Aorta (tissue), 5 donors: ENCODE data around the gene FARP1. TPM values are rescaled to one million over a fixed set of nuclear protein-coding genes. Genes with fewer than 3 reads are reported as not detected.

Experiments used
- ATAC-seq: fragments of 200-7000 bp; cut with Tn5 transposase; one replicate; pipeline ENCODE4 v1.9.1; 2022; ENCODE audit warnings: moderate library complexity; ENCODE audit not compliant: low FRiP score
- DNase-seq, 2 donors: peaks; one replicate each; pipeline ENCODE4 v3.0.0-alpha.2; 2020
- H3K27ac ChIP-seq, 2 donors: one replicate each; pipeline ENCODE4 v1.5.1; 2013; ENCODE audit warnings: low read length in 2 of 2, mild to moderate bottlenecking in 2 of 2, moderate library complexity in 2 of 2, control low read depth in 1 of 2, inconsistent platforms in 1 of 2, low read depth in 1 of 2
- H3K27me3 ChIP-seq, 2 donors: one replicate each; pipeline ENCODE4 v1.6.1; 2013; ENCODE audit warnings: control low read depth in 1 of 2, low read length in 1 of 2, mild to moderate bottlenecking in 1 of 2, moderate library complexity in 1 of 2; ENCODE audit not compliant: insufficient read depth in 2 of 2, control insufficient read depth in 1 of 2
- H3K36me3 ChIP-seq, 2 donors: one replicate each; pipeline ENCODE4 v1.6.1; 2013; ENCODE audit warnings: control low read depth in 1 of 2, low read length in 1 of 2, mild to moderate bottlenecking in 1 of 2; ENCODE audit not compliant: insufficient read depth in 2 of 2, control insufficient read depth in 1 of 2
- H3K4me1 ChIP-seq, 2 donors: one replicate each; pipeline ENCODE4 v1.6.1; 2013; ENCODE audit warnings: low read length in 2 of 2, control low read depth in 1 of 2, mild to moderate bottlenecking in 1 of 2, moderate library complexity in 1 of 2; ENCODE audit not compliant: insufficient read depth in 2 of 2, control insufficient read depth in 1 of 2
- H3K4me3 ChIP-seq, 2 donors: one replicate each; pipeline ENCODE4 v1.5.1; 2013; ENCODE audit warnings: low read length in 2 of 2, control low read depth in 1 of 2, mild to moderate bottlenecking in 1 of 2
- H3K9me3 ChIP-seq: one replicate; pipeline ENCODE4 v1.6.1; 2013; ENCODE audit warnings: mild to moderate bottlenecking, low read length; ENCODE audit not compliant: control insufficient read depth
- WGBS, 2 donors: extraction: QIAGEN DNeasy Blood & Tissue Kit; methylation state at CpG; one replicate each; pipeline ENCODE4 v1.1.7; 2013; 5-methylcytosine and 5-hydroxymethylcytosine counted together
- intact Hi-C, 2 donors: fragments of 100-400 bp; cut with DNase I; formaldehyde crosslinking; loops; one replicate each; pipeline versions ENCODE4 v1.14.2 to v1.15.0; 2022
- polyA plus RNA-seq, 2 donors: library from polyadenylated mRNA; stranded (reverse); fragments of 200-250 nt; gene quantifications; one replicate each; pipeline ENCODE4 v1.2.3, GENCODE V29; 2013
- total RNA-seq, 2 donors: library from RNA; stranded (reverse); fragmentation: NEBNext Ultra II Directional; extraction: Animal tissue kit (Norgen Biotek cat#: 25700); gene quantifications; one replicate each; pipeline ENCODE4 v1.2.1, GENCODE V29; 2021
- donor health status: healthy with polysubstance abuse.
- donor health status: Bipolar disorder and iron deficiency.
- donor health status: DM: no; HTN: no; CAD: no.
- donor health status: DM: no; HTN: no; CAD: no.
- donor health status: DM: yes; HTN: yes; CAD: no.

The FARP1 gene
- total and polyA plus RNA-seq, 4 donors: 3.3 to 41.7 (median 23.7) TPM

DNA sequence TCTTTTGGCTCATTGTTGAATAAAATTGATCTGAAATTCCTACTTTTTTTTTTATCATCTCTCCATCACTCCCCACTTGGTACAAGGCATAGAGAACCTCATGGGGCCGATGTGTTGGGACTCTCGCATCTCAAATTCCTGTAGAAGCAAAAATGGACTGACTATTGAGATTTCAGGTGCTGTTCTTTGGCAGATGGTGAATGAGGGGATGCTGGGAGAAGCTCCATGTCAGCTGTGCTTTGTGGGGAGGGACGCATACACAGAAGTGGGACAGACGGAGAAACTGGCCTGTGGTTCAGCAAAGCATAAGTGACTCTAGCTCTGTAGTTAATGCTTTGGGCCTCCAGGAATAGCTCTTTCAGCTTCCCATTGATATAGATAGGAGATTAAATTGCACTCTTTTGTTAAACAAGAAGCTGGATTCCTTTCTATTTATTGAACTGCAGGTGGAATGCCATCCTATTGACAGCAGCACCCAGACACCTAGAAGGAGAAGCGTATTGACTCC, 228.7 kb downstream of the FARP1 start:
- no peak overlapping the region for H3K4me3 ChIP-seq
- 68 to 74% methylated on average over 5 of the region's 5 CpGs for WGBS, 2 donors
- no peaks in the 10 kb centered on the region for H3K36me3 ChIP-seq
- no peak overlapping the region for H3K27ac ChIP-seq
- DNase-seq (no peak), ATAC-seq (no peak)
- H3K4me1 ChIP-seq: no peaks in the 10 kb centered on the region
- peaks cover 3% of the 10 kb centered on the region for H3K9me3 ChIP-seq
- intact Hi-C loops: no loop called here
- no peaks in the 10 kb centered on the region for H3K27me3 ChIP-seq

- WGBS, 2 donors: 69 to 72% methylated on average over 8 of the region's 8 CpGs
- Histone ChIP-seq H3K36me3 (no peaks in the 10 kb centered on the region), H3K27ac (no peak overlapping the region), H3K4me1 (no peaks in the 10 kb centered on the region), H3K4me3 (no peak overlapping the region), H3K27me3 (peaks cover 0 to 1% of the 10 kb centered on the region in 2 donors), H3K9me3 (peaks cover 3% of the 10 kb centered on the region)
- ATAC-seq (no peak), DNase-seq (no peak)
- intact Hi-C loops: no loop called here
These were observed 230.0 kb downstream of the FARP1 start for GRCh38 chr13:98372876-98373275.

DNA sequence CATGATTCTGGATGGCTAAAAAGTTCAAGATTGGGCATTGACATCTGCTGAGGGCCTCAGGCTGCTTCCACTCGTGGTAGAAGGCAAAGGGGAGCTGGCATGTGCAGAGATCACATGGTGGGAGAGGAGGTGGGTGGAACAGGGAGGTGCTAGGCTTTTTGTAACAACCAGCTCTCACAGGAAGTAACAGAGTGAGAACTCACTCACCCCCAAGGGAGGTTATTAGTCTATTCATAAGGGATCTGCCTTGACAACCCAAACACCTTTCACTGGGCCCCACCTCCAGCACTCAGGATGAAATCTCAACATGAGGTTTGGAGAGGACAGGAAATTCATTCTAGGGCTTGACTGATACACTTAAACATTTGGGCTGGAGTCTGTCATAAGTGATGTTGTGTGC, 231.9 kb downstream of the FARP1 start:
- Histone ChIP-seq H3K27me3 (peaks cover 0 to 1% of the 10 kb centered on the region in 2 donors), H3K27ac (no peak overlapping the region), H3K36me3 (no peaks in the 10 kb centered on the region), H3K4me1 (no peaks in the 10 kb centered on the region), H3K9me3 (peaks cover 3% of the 10 kb centered on the region), H3K4me3 (no peak overlapping the region)
- DNase-seq (no peak), ATAC-seq (no peak)
- 85 to 87% methylated on average over 1 of the region's 1 CpG for WGBS, 2 donors
- intact Hi-C loops: no loop called here

- H3K4me1 ChIP-seq: no peaks in the 10 kb centered on the region
- no peak overlapping the region for H3K27ac ChIP-seq
- intact Hi-C loops: no loop called here
- no peak overlapping the region for H3K4me3 ChIP-seq
- no peaks in the 10 kb centered on the region for H3K36me3 ChIP-seq
- H3K27me3 ChIP-seq: peaks cover 0 to 1% of the 10 kb centered on the region in 2 donors
- ATAC-seq (no peak), DNase-seq (no peak)
- 86 to 91% methylated on average over 13 of the region's 13 CpGs for WGBS, 2 donors
- H3K9me3 ChIP-seq: peaks cover 3% of the 10 kb centered on the region
These were observed 234.9 kb downstream of the FARP1 start for GRCh38 chr13:98377635-98378378.

GRCh38 chr13:98384739-98385138, 241.8 kb downstream of the FARP1 start:
- H3K36me3 ChIP-seq: no peaks in the 10 kb centered on the region
- no peak for ATAC-seq
- H3K9me3 ChIP-seq: no peaks in the 10 kb centered on the region
- intact Hi-C loops: no loop called here
- no peak overlapping the region for H3K27ac ChIP-seq
- DNase-seq: no peak
- 81 to 86% methylated on average over 5 of the region's 5 CpGs for WGBS, 2 donors
- H3K27me3 ChIP-seq: no peaks in the 10 kb centered on the region
- H3K4me3 ChIP-seq: no peak overlapping the region
- H3K4me1 ChIP-seq: no peaks in the 10 kb centered on the region

DNA sequence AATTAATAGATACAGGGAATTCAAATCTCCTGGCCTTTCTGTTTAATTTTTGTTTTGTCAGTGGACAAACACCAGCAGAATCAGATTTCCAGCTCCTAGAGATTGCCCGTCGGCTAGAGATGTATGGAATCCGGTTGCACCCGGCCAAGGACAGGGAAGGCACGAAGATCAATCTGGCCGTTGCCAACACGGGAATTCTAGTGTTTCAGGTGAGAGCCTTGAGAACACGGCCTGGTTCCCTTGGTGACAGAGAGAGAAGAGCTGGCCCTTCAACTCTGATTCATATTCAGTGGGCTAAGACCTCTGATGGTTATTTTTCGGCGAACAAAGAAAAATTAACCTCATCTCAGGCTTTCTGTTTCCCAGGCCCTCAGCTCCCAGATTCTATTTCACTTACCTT, 242.7 kb downstream of the FARP1 start:
- Histone ChIP-seq H3K9me3 (no peaks in the 10 kb centered on the region), H3K27me3 (no peaks in the 10 kb centered on the region), H3K4me3 (no peak overlapping the region), H3K36me3 (no peaks in the 10 kb centered on the region), H3K4me1 (no peaks in the 10 kb centered on the region), H3K27ac (no peak overlapping the region)
- ATAC-seq: no peak
- 93 to 95% methylated on average over 10 of the region's 10 CpGs for WGBS, 2 donors
- no peak for DNase-seq
- intact Hi-C loops: no loop called here

DNA sequence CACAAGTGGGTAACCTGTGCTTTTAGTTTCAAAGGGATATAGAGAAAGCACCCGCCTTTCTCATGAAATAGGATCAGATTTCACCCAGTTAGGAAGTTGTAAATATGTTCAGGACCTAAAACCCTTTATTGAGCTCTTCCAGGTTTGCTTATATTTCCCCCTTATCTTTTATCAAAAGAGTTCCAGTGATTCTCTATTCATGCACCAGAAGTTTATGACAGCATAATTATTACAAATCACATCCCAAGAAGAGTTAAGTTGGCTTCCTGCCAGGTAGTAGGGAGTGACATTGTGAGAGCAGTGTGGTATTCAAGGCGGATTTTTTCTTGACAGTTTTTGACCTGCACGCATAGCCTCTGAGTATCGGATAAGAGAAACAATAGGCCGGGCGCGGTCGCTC, 243.7 kb downstream of the FARP1 start:
- intact Hi-C loops: no loop called here
- 93 to 94% methylated on average over 8 of the region's 8 CpGs for WGBS, 2 donors
- no peaks in the 10 kb centered on the region for H3K36me3 ChIP-seq
- H3K27me3 ChIP-seq: no peaks in the 10 kb centered on the region
- H3K27ac ChIP-seq: no peak overlapping the region
- H3K4me3 ChIP-seq: no peak overlapping the region
- DNase-seq (no peak), ATAC-seq (no peak)
- no peaks in the 10 kb centered on the region for H3K4me1 ChIP-seq
- H3K9me3 ChIP-seq: no peaks in the 10 kb centered on the region

DNA sequence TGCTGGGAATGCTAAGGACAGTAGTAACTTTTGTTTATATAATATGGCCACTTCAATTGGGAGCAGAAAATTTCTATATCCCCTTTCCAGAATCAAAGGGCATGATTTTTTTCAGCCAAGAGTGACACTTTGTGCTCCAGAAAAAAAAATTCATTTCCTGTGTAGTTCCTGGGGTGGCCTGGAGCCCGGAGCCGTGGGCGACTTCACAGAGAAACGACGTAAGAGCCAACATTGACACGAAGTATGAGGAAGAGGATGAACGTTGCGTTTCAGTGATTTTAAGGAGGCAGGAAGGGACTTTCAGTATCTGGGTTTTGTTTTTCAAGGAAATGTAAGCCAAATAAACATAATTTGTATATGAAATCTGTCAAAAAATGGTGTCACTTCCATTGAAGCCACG, 246.4 kb downstream of the FARP1 start:
- DNase-seq (no peak), ATAC-seq (no peak)
- intact Hi-C loops: no loop called here
- H3K27ac ChIP-seq: no peak overlapping the region
- no peaks in the 10 kb centered on the region for H3K9me3 ChIP-seq
- no peak overlapping the region for H3K4me3 ChIP-seq
- no peaks in the 10 kb centered on the region for H3K4me1 ChIP-seq
- no peaks in the 10 kb centered on the region for H3K36me3 ChIP-seq
- no peaks in the 10 kb centered on the region for H3K27me3 ChIP-seq
- WGBS, 2 donors: 23 to 27% methylated on average over 9 of the region's 9 CpGs

- no peak for DNase-seq
- Histone ChIP-seq H3K9me3 (no peaks in the 10 kb centered on the region), H3K4me1 (no peaks in the 10 kb centered on the region), H3K4me3 (no peak overlapping the region), H3K27ac (no peak overlapping the region), H3K27me3 (no peaks in the 10 kb centered on the region), H3K36me3 (no peaks in the 10 kb centered on the region)
- ATAC-seq: no peak
- intact Hi-C loops: no loop called here
- WGBS, 2 donors: 84 to 89% methylated on average over 11 of the region's 11 CpGs
These were observed 247.3 kb downstream of the FARP1 start for GRCh38 chr13:98390086-98390715.
